RWPE2 (cell line): Measurements from ENCODE around the gene TMEM253.

ENCODE experiments used
- ATAC-seq: fragments of 200-7000 bp; cut with Tn5 transposase; 3 replicates; pipeline ENCODE4 v1.9.1; 2021; ENCODE audit warnings: low read depth
- DNase-seq: peaks from one replicate; pipeline ENCODE4 v3.0.0-alpha.2; 2020; ENCODE audit warnings: low spot score
- H3K27ac ChIP-seq: fragments of 450-650 bp; 2 replicates; pipeline ENCODE4 v1.5.1; 2017; ENCODE audit warnings: mild to moderate bottlenecking; ENCODE audit not compliant: poor library complexity, severe bottlenecking
- H3K27me3 ChIP-seq: fragments of 250-450 bp; sonication (Bioruptor Pico); 2 replicates; pipeline ENCODE4 v1.5.1; 2021; ENCODE audit warnings: mild to moderate bottlenecking, moderate library complexity; ENCODE audit not compliant: insufficient read depth, poor library complexity, severe bottlenecking
- H3K36me3 ChIP-seq: fragments of 250-450 bp; sonication (Bioruptor Pico); 2 replicates; pipeline ENCODE4 v1.5.1; 2020; ENCODE audit warnings: low read depth, mild to moderate bottlenecking, moderate library complexity
- H3K4me1 ChIP-seq: fragments of 250-450 bp; sonication (Bioruptor Pico); 2 replicates; pipeline ENCODE4 v1.5.1; 2021; ENCODE audit warnings: mild to moderate bottlenecking, moderate library complexity; ENCODE audit not compliant: insufficient read depth, poor library complexity, severe bottlenecking
- H3K4me3 ChIP-seq: fragments of 250-450 bp; sonication (Bioruptor Pico); 2 replicates; pipeline ENCODE4 v1.5.1; 2021; ENCODE audit warnings: mild to moderate bottlenecking, moderate library complexity; ENCODE audit not compliant: severe bottlenecking
- H3K9me3 ChIP-seq: fragments of 250-450 bp; sonication (Bioruptor Pico); 2 replicates; pipeline ENCODE4 v1.5.1; 2021; ENCODE audit warnings: mild to moderate bottlenecking, moderate library complexity; ENCODE audit not compliant: severe bottlenecking
- CTCF ChIP-seq: fragments of 450-650 bp; IDR thresholded peaks from one replicate; pipeline ENCODE4 v1.5.1; 2017; ENCODE audit warnings: mild to moderate bottlenecking, moderate library complexity; ENCODE audit not compliant: poor library complexity, severe bottlenecking

The TMEM253 gene

GRCh38 chr14:21066882-21067502 lies 33.9 kb upstream of the TMEM253 start:
- Histone ChIP-seq H3K36me3 (no peaks in the 10 kb centered on the region), H3K9me3 (no peaks in the 10 kb centered on the region), H3K27ac (no peak overlapping the region), H3K4me1 (peaks cover 6% of the 10 kb centered on the region), H3K4me3 (no peak overlapping the region), H3K27me3 (peaks cover 12% of the 10 kb centered on the region)
- DNase-seq (no peak), ATAC-seq (no peak)
- peak; percentile 43 for TF ChIP-seq CTCF

GRCh38 chr14:21068521-21069387 lies 32.1 kb upstream of the TMEM253 start:
- no peak for DNase-seq
- peaks cover 6% of the 10 kb centered on the region for H3K4me1 ChIP-seq
- TF ChIP-seq CTCF, result peak; percentile 85
- H3K4me3 ChIP-seq, result peak overlapping the region; percentile 64
- H3K27me3 ChIP-seq, result peaks cover 12% of the 10 kb centered on the region
- no peak overlapping the region for H3K27ac ChIP-seq
- peaks cover 5% of the 10 kb centered on the region for H3K36me3 ChIP-seq
- no peaks in the 10 kb centered on the region for H3K9me3 ChIP-seq
- ATAC-seq, result peak; percentile 34

GRCh38 chr14:21069388-21070082 lies 31.3 kb upstream of the TMEM253 start:
- DNase-seq, result no peak
- Histone ChIP-seq H3K4me3 (peak overlapping the region; percentile 64), H3K4me1 (peaks cover 6% of the 10 kb centered on the region), H3K36me3 (peaks cover 5% of the 10 kb centered on the region), H3K27me3 (peaks cover 12% of the 10 kb centered on the region), H3K9me3 (no peaks in the 10 kb centered on the region), H3K27ac (peak overlapping the region; percentile 60)
- TF ChIP-seq CTCF, result no peak
- ATAC-seq, result peak; percentile 4

- Histone ChIP-seq H3K9me3 (no peaks in the 10 kb centered on the region), H3K4me3 (peak within 1 kb of the TSS; percentile 64), H3K27me3 (peaks cover 12% of the 10 kb centered on the region), H3K36me3 (peaks cover 5% of the 10 kb centered on the region), H3K4me1 (peaks cover 6% of the 10 kb centered on the region), H3K27ac (peak within 1 kb of the TSS; percentile 60)
- no peak for DNase-seq
- TF ChIP-seq CTCF, result no peak
- peak; percentile 27 for ATAC-seq
These were observed 30.7 kb upstream of the TMEM253 start, which contains the start of gene ARHGEF40 for GRCh38 chr14:21070083-21070609. ARHGEF40 (plus strand) TSS chr14:21070304; CDS start chr14:21070397, 93 bp downstream.
